T47D (cell line): Measurements from ENCODE around the gene DCLRE1B.

Experiments used
- DNase-seq, 2 experiments: peaks; one replicate each; pipeline versions ENCODE4 v3.0.0 to v3.0.0-alpha.2; 2011 to 2012; ENCODE audit warnings: low read depth in 1 of 2, low spot score in 1 of 2
- JUND ChIP-seq: IDR thresholded peaks from 2 replicates; pipeline ENCODE4 v1.6.1; 2012; ENCODE audit warnings: low read depth
- in situ Hi-C: cut with HindIII; loops from 2 replicates; pipeline ENCODE4 v1.10.0; 2016; ENCODE audit warnings: low sequenced_read_pairs, low pct_unique_long_range_greater_than_20kb

DCLRE1B gene

GRCh38 chr1:113895098-113895497 lies 10.0 kb upstream of the DCLRE1B start:
- in situ Hi-C loops = no loop called here
- DNase-seq = no peak

GRCh38 chr1:113895961-113896360 lies 9.2 kb upstream of the DCLRE1B start:
- TF ChIP-seq JUND = no peak
- in situ Hi-C loops = no loop called here
- no peak for DNase-seq

More at GRCh38 chr1:113895098-113895497, 10.0 kb upstream of the DCLRE1B start:
- no peak for TF ChIP-seq JUND

- in situ Hi-C loops = no loop called here
- no peak for TF ChIP-seq JUND
- no peak for DNase-seq
Measured at GRCh38 chr1:113898241-113898814, 6.8 kb upstream of the DCLRE1B start.

GRCh38 chr1:113899111-113899510 lies 6.0 kb upstream of the DCLRE1B start:
- TF ChIP-seq JUND = no peak
- no peak for DNase-seq
- in situ Hi-C loops = no loop called here

- TF ChIP-seq JUND = no peak
- DNase-seq = no peak
- in situ Hi-C loops = no loop called here
Measured at GRCh38 chr1:113901191-113901590, 3.9 kb upstream of the DCLRE1B start.

- in situ Hi-C loops = no loop called here
- no peak for DNase-seq
Measured at GRCh38 chr1:113903501-113904292, 1.4 kb upstream of the DCLRE1B start.

GRCh38 chr1:113904293-113904673 lies 843 bp upstream of the DCLRE1B start:
- DNase-seq = no peak
- TF ChIP-seq JUND = no peak
- in situ Hi-C loops = no loop called here

More at GRCh38 chr1:113903501-113904292, 1.4 kb upstream of the DCLRE1B start:
- TF ChIP-seq JUND = no peak

- peak in 1 of 2 experiments; percentile 25 for DNase-seq
- in situ Hi-C loops = no loop called here
- no peak for TF ChIP-seq JUND
Measured at GRCh38 chr1:113905435-113905861, 322 bp downstream of the DCLRE1B start.

GRCh38 chr1:113912594-113913311 lies 7.6 kb downstream of the DCLRE1B start:
- no peak for TF ChIP-seq JUND
- in situ Hi-C loops = no loop called here
- no peak for DNase-seq

- in situ Hi-C loops = no loop called here
- DNase-seq = no peak
- TF ChIP-seq JUND = no peak
Measured at GRCh38 chr1:113913312-113913668, 8.2 kb downstream of the DCLRE1B start.

GRCh38 chr1:113913887-113914664 lies 8.9 kb downstream of the DCLRE1B start:
- TF ChIP-seq JUND = no peak
- DNase-seq = no peak
- in situ Hi-C loops = no loop called here

- TF ChIP-seq JUND = no peak
- in situ Hi-C loops = no loop called here
- no peak for DNase-seq
Measured at GRCh38 chr1:113916974-113917373, 11.8 kb downstream of the DCLRE1B start.
